HG03457 (cell line): ENCODE results near the gene IMMP1L.

Experiments used
- ATAC-seq: cut with Tn5 transposase; IDR thresholded peaks from one replicate; pipeline ENCODE4 v1.9.1; 2021; ENCODE audit warnings: moderate number of reproducible peaks; ENCODE audit not compliant: unreplicated experiment

Gene IMMP1L

DNA sequence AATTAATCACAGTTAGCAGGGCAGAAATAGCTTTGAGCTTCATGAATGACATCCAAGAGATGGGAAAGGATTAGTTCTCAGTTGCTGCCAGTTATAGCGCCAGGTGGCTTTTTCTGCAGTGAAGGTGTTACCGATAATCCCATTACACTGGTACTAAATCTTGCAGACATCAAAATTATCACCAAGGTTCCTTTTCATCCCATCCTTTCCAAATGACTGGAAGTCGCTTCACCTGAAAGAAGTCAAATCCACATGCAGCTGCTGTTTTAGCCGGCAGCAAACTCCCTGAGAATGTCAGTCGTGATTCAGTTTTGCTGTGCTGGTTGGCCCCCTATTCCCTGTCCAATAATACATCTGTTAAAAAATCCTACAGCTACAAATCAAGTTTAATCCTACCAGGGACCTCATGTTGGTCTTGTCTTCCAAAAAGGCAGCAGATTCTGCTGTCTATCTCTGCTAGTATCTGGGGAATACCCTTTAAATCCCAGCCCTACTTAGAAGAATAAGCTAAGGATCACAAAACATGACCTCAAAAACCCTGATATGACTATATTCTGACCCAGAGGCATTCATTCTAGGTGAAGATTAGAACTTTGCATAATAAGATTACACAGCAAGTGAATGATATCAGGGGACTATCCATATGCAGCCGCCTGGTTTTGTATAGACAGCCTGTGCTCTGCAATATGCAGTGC, 31.7 kb downstream of the IMMP1L start:
- ATAC-seq = no peak

DNA sequence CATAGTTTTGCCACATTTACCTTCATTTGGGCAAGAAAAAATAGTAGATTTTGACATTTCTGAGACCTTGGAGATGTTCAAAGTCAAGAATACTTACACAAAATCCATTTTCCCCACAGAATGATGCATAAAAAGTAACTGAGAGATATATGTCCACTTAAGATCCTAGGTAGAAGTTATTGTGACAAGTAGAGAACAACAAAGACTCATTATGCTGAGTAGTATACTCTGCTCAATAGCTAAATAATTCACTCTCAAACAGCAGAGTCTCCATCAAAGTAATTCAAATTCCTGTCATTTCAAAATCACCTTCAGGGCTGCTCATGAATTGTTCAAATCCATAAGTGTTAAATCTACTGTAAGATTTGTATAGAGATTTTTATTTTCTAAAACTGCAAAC, 35.3 kb downstream of the IMMP1L start:
- ATAC-seq = no peak

DNA sequence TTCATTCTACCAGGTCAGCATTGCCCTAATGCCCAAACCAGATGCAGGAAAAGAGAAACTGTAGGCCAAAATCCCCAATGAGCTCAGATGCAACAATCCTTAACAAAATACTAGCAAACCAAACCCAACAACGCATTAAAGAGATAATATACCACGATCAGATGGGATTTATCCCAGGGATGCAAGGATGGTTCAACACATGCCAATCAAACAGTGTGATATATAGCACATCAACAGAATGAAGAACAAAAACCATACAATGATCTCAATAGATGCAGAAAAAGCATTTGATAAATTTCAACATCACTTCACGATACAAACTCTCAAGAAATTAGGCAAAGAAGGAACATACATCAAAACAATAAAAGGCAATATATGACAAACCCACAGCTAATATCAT, 45.0 kb downstream of the IMMP1L start:
- ATAC-seq = no peak

DNA sequence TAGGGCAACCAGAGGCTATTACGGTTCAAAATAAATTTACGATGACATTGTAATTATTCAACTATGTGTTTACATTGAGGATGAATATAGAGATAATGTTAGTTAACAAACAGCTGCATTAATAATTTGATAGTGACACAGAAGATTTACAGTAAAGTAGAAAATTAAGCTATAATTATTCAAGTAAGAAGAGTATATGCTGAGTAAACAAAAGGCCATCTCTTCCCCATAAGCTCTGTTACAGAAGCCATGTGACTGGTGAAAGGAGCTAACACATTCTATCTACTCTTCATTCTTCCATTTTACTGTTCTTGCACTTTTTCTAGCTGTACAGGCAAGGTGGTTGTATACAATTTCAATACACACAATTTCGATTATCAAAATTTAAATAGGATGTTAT, 54.2 kb downstream of the IMMP1L start:
- no peak for ATAC-seq

DNA sequence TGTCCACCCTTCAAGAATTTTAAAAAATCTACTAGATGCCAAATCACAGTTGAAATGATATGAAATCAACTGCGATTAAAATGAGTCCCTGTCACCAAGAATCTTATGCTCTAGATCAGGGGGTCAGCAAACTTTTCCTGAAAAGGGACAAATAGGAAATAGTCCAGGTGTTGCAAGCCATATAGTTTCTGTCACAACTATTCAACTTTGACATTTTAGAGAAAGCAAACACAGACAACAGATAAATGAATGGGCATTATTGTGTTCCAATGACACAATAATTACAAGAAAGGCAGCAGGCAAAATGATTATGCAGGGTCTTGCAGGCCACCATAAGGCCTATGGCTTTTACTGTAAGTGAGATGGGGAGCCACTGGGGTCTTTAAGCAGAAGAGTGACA, 58.6 kb downstream of the IMMP1L start:
- ATAC-seq = no peak

DNA sequence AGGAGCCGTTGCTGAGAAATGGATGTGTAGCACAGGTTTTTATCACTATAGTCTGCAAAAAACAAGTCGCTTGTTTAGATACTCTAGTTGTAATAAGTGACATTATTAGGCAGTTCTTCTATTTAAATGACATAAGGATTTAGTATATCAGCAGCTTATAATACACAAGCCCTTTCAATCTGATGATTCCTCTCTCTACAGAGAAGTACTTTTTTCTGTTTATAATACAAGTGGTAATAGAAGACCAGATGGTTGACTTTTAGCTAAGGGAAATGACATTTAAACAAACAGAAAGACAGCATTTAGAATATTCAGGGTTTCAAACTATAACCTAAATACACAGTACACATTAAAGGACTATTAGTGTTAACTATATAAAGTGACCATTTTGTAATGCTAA, 60.4 kb downstream of the IMMP1L start:
- ATAC-seq = no peak

DNA sequence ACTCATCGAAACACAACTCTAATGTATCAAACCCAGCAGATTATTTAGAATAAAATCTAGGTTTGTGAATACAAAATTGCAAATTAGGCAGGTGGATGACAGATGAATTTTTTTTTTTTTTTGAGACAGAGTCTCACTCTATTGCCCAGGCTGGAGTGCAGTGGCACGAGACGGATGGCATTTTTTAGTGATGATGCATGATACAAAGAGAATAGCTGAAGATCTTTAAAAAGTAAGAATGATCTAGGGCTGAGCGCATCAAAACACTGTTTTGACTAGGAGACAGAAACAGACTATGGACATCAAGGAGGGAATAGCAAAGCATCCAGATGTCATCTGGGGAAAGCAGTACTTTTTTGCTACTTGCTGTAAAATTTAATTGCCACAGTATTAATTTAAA, 63.8 kb downstream of the IMMP1L start:
- no peak for ATAC-seq

DNA sequence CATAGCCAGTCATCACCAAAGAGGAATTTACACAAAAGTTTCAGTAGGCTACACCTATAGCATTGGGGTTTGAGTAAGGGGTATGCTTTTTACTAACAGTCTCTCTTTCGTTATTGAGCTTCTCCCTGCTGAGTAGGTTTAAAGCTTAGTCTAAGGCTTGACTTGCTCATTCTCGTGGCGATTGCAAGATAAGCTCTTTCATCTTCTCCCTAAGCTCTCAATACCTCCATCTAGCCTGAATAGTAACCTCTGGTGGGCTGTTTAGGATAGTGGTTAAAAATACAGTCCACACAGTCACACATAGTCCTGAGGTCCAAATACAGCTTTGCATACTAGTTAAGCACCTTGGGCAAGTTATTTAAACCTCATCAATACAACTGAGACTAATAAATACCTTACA, 65.6 kb downstream of the IMMP1L start:
- ATAC-seq = no peak

DNA sequence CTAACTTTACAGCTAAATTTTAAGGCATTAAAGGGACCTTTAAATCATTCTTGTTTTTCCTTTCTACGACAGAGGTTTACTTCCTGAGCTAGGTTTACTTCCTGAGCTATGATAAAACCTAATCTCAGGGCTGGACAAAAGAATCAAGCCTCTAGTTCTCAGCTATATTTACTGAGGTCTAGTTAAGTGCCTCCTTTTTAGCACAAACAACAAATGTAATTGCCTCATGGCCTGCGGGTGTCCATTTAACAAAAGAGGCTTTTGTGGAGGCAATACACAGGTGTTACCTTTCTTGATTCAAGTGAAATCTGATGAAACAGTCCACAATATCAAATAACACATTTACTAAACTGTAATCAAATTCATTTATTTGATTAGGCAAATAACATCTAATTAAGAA, 67.3 kb downstream of the IMMP1L start:
- ATAC-seq = no peak

DNA sequence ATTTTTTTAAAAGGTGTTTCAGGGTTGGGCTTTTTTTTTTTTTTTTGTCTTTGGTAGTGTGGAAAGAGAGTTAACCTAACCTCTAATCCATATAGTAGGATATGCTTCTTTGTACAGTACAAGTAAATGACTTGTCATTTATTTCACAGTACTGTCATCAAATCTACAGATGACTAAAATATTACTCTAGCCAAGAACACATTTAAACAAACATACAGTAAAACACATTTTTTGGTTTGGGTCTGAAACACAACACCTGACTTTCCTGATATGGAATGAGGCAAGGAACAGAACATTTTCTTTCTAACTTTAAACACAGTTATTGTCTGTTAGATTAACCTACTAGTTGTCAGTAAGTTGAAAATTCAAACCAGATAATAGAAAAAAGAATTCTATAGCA, 68.1 kb downstream of the IMMP1L start:
- ATAC-seq = no peak

DNA sequence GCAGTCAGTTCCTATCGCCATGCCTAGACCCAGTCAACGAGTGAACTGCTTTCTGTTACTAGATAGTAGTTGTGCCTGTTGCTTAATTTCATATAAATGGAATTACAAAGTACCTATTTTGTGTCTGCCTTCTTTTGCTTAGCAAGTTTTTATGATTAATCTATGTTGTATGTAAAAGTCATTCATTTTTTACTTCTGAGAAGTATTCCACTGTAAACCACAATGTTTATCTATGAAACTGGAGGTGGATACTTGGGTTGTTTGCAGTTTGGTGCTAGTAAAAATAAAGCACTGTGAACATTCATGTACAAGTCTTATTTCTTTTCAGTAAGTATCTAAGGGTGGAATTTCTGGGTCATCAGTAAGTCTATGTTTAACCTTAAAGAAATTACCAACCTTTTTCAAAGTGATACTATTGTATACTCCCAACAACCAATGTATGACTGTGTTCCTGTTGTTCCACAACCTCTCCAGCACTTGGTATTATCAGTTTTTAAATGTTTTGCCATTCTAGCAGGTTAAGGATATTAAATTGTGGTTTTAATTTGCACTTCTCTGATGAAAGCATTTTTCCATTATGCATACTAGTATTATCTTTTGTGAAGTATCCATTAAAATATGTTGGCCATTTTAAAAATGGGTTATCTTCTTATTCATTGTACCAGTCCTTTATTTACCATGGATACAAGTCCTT, 71.5 kb downstream of the IMMP1L start:
- no peak for ATAC-seq

DNA sequence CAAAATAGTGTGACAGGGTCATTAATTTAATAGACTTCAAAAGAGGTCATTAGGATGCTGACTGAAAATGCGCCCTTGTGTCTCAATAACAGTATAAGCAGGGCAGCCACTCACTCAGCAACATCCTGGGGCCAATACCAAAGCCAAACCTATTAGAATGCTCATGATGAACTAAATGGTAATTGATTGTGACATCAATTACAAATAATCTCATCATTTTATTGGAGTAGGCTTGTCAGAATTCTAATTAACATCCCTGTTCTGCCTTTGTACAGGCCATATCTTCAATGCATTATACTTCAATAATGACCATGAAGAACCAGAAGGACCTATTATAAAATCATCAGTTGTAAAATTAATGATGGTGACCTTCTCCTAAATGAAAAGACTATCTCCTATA, 75.6 kb downstream of the IMMP1L start:
- no peak for ATAC-seq

DNA sequence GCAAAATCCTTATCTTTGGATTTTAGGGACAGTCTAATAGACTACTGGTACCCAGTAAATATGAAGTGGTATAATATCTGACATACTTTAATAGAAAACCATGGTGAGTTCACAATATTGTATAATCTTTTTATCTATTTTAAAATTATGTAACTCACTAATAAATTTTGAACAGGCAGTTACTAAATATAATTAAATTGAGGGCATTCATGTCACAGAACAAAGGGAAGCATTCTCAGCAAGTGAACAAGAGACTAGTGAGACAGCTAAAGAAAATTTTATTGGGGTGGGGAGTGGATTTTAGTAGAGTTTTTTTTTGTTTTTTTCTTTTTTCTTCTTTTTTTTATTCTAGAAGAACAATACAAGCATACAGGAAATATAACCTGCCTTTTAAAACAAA, 84.8 kb downstream of the IMMP1L start:
- ATAC-seq = no peak

DNA sequence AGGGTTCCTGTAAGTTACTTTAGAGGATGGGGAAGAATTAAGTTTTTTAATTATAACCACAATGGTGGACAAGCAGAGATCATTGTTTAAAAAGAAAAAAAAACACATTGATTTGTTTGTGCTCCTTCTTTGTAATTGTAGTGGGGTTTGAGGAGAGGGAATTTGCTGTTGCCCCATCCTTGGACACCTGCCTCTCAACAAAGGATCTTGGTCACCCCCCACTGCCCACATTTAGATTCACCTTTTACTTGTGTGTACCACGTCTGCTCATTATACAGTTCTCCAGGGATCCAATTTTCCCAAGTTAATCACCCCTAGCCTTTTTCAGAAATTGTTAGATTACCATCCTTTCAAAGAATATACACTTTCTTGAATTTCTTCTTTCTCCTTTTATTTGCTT, 86.7 kb downstream of the IMMP1L start:
- no peak for ATAC-seq

DNA sequence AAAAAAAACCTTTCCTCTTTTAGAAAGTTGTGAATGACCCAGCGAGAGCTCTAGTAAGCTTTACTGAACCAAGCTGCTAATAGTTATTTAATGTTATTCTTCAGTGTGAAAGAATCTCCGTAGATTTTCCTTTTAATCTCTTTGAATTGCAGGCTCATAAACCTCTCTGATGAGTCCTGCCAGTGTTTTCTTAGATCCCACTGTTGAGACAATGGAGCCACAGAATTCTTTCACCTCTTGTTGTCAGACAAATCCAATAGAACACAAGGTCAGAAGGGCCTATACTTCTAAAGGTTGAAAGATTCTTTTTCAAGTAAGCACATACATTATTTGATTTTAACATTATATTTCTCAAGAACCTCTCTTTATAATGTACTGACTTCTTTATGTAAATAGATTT, 87.6 kb downstream of the IMMP1L start:
- ATAC-seq = no peak

DNA sequence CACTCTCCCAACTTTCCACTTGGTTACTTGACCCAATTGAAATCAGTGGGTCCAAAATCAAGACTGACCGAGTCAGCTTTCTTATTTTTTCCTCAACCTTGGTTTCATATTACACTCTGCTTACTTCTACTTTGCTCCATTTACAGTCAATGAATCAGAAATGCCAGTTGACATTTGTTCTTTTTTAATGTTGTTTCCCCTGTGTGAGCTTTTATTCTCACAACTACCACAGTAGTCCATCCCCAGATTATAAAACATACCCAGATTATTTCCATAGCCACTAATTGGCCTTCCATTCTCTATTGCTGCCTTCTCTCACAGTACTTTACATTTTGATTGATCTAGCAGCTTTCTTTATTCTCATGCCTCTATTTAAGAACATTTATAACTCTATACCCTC, 89.8 kb downstream of the IMMP1L start:
- no peak for ATAC-seq

DNA sequence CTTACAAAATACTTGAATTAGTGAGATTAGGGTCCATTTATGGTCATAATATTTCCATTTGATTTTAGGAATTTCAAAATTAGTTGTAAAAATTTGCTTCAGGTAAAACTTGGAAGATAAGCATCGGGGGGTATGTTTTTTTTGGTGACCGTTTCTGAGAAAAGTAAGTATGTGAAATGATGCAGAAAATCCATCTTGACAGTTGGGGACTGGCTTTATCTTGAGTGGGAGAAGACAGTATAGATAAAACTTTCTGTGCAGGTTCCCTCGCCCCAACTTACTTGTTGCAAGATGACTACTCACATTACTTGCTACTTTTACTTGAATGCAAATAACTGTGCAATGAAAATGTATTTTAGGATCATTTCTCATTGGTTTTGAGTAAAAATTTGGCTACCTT, 90.3 kb downstream of the IMMP1L start:
- no peak for ATAC-seq

DNA sequence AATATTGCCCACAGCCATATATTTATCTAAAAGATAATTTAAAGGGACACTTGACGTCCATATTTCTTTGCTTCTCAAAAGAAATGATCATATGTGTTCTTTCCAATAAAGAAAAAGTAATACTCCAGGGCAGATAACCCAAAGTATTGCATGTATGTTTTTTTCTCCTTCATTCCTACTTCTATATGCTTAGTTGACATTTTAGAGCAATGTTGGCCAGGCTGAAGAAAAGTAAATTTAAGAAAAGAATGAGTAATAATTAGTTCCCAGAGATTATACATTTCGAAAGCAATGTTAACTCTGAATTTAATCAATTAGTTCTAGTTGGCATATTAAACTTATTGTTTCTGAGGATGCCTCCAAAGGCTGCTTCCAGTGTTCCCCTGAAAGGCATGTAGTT, 91.6 kb downstream of the IMMP1L start:
- no peak for ATAC-seq

DNA sequence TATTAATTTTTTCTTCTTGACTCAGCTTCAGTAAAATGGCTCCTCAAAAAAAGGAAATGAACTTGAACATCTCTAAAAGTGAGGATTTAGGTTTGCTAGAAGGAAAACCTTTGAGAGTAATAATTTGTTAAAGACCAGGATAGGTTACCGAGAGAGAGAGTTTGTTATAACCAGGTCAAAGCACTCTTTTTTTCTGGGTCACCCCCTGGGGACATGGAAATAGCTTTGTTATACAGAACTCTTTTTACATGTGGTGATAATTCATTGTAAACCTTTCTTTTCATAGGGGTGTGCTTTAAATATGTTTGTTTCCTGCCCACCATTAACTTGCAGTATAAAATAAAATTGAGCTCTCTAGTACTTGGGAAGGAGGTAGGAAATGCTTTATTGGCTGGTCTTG, 92.1 kb downstream of the IMMP1L start:
- ATAC-seq = no peak

DNA sequence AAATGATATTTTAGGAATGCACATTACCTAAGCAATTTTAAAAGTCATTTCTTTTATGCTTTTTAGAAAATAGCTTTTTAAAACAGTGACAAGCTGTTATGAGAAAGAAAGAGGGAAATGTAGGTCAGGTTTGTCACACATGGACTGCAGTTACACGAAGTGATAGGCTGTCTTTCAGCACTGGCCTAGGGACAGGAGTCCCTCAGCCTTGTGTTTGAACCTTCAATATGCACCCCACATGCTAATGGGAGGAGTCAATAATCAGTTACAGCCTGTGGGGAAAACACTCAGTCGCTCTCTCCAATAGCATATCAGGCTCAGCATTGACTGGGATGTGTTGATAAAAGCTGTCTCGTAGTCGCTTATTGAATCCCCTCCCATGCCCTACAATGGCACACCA, 94.0 kb downstream of the IMMP1L start:
- no peak for ATAC-seq

DNA sequence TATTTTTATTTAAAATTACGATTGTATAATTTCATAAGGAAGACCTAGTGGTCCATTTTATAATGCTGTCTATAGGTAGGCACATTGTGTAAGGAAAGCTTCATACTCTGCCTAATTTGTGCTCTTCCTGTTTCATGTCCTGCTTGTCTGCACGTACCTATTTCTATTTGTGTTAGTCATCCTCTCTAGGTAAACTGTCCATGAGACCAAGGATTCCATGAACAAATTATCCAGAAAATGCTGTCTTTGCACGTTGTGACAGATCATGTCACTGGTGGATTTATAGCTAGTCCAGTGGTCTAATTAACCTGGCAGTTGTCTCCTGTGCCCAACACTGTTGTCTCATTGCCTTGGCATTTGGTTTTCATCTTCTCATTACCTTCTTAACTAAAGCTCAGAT, 95.1 kb downstream of the IMMP1L start:
- no peak for ATAC-seq

DNA sequence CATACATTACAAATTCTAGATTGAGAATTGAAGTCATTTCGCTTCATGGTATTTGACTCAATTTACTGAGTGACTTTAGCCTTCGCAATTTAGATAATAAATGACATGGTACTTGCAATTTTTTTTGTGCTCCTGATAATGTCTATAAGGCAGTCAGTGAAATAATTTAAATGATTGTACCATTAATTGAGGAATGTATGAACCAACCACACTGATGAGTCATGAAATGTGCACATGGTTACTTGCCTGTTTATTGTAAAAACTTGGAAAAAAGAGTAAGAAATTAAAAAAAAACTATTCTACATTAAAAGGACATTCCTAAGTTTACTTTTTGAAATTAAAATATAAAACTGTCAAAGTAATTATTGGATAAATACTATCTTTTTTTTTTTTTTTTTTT, 96.5 kb downstream of the IMMP1L start:
- ATAC-seq = no peak

DNA sequence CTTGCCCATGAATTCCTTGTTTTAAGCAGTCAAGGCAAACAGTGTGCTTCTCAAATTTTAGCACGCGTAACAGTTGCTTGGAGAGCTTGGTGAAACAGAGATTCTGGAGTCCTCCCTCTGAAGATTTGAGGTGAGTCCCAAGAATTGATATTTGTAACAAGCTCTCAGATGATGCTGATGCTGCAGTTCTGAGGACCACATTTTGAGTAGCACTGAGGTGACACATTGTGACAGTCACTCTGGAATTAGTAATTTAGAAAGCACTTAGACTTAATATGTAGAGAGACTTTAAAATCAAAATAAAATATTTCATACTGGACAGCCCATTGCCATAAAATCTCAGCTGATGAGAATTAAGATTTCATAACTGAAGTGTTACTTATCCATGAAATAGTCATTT, 101.2 kb downstream of the IMMP1L start:
- ATAC-seq = no peak
